PC-9 (cell line): ENCODE results near the gene TFRC.
"Not testable (repeated sequence)": the region's sequence is repeated elsewhere in the genome, so short reads cannot be mapped to it uniquely, and the experiment has no call there.

Source experiments
- EZH2 ChIP-seq: fragments of 200-600 bp; sonication (generic); IDR thresholded peaks from 2 replicates; pipeline ENCODE4 v1.8.0; 2017; ENCODE audit warnings: antibody characterized with exemption, low read depth
- TF ChIP-seq, protein P1 (sequence below): fragments of 200-600 bp; sonication (generic); conservative IDR thresholded peaks from 2 replicates; pipeline ENCODE4 v1.6.1; 2017; ENCODE audit warnings: mixed run types, antibody characterized with exemption, mild to moderate bottlenecking, moderate library complexity

DNA sequence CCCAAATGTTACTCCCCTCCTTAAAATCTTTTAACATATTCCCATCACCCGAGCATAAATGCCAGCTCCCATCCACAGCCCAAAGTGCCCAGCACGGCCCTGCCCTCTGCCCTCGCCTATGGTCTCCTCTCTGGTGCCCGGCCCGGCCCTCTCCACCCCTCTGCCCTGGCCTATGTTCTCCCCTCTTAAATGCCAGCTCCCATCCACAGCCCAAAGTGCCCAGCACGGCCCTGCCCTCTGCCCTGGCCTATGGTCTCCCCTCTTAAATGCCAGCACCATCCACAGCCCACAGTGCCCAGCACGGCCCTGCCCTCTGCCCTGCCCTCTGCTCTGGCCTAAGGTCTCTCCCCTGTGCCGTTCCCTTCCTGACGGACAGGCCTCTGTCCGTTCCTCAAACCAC lies 76.6 kb downstream of the TFRC start:
- TF ChIP-seq, protein P1, sequence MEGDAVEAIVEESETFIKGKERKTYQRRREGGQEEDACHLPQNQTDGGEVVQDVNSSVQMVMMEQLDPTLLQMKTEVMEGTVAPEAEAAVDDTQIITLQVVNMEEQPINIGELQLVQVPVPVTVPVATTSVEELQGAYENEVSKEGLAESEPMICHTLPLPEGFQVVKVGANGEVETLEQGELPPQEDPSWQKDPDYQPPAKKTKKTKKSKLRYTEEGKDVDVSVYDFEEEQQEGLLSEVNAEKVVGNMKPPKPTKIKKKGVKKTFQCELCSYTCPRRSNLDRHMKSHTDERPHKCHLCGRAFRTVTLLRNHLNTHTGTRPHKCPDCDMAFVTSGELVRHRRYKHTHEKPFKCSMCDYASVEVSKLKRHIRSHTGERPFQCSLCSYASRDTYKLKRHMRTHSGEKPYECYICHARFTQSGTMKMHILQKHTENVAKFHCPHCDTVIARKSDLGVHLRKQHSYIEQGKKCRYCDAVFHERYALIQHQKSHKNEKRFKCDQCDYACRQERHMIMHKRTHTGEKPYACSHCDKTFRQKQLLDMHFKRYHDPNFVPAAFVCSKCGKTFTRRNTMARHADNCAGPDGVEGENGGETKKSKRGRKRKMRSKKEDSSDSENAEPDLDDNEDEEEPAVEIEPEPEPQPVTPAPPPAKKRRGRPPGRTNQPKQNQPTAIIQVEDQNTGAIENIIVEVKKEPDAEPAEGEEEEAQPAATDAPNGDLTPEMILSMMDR, result not testable (repeated sequence)
- TF ChIP-seq EZH2, result not testable (repeated sequence)
